DND-41 (cell line): ENCODE data around the gene SEMA4A.

Experiments
- ATAC-seq: fragments of 200-7000 bp; cut with Tn5 transposase; 3 replicates; pipeline ENCODE4 v1.9.1; 2021; ENCODE audit warnings: low read depth; ENCODE audit not compliant: insufficient read depth
- DNase-seq: peaks from one replicate; pipeline ENCODE4 v3.0.0-alpha.2; 2020
- H2AFZ ChIP-seq: 2 replicates; pipeline ENCODE4 v1.6.0; 2012; ENCODE audit warnings: low read depth, low read length
- H3K27ac ChIP-seq: 2 replicates; pipeline ENCODE4 v1.5.1; 2012; ENCODE audit warnings: low read length, inconsistent platforms
- H3K27me3 ChIP-seq: fragments of 200-600 bp; sonication (generic); 2 replicates; pipeline ENCODE4 v1.6.0; 2012; ENCODE audit warnings: low read length, mild to moderate bottlenecking, inconsistent platforms; ENCODE audit not compliant: insufficient read depth, poor library complexity
- H3K36me3 ChIP-seq: 2 replicates; pipeline ENCODE4 v1.5.1; 2012; ENCODE audit warnings: low read length, inconsistent platforms; ENCODE audit not compliant: insufficient read depth
- H3K4me1 ChIP-seq: 2 replicates; pipeline ENCODE4 v1.5.1; 2012; ENCODE audit warnings: mild to moderate bottlenecking, low read length; ENCODE audit not compliant: insufficient read depth
- H3K4me2 ChIP-seq: 2 replicates; pipeline ENCODE4 v1.6.0; 2012; ENCODE audit warnings: mild to moderate bottlenecking, moderate library complexity, low read length, inconsistent platforms; ENCODE audit not compliant: insufficient read depth
- H3K4me3 ChIP-seq, 2 experiments: fragments of 200-600 bp in 1 of 2; shearing (Covaris generic) in 1 of 2; 2 replicates each; pipeline ENCODE4 v1.5.1; 2012 to 2016; ENCODE audit warnings: inconsistent platforms in 2 of 2, low read length in 2 of 2, mild to moderate bottlenecking in 2 of 2, low read depth in 1 of 2, moderate library complexity in 1 of 2
- H3K79me2 ChIP-seq: 2 replicates; pipeline ENCODE4 v1.6.0; 2012; ENCODE audit warnings: low read length, inconsistent platforms; ENCODE audit not compliant: insufficient read depth
- H3K9ac ChIP-seq: 2 replicates; pipeline ENCODE4 v1.6.0; 2012; ENCODE audit warnings: low read depth, mild to moderate bottlenecking, inconsistent platforms, low read length, moderate library complexity
- H3K9me3 ChIP-seq: 2 replicates; pipeline ENCODE4 v1.5.1; 2012; ENCODE audit warnings: low read length, moderate library complexity, mild to moderate bottlenecking, inconsistent platforms; ENCODE audit not compliant: insufficient read depth, severe bottlenecking
- H4K20me1 ChIP-seq: 2 replicates; pipeline ENCODE4 v1.6.0; 2012; ENCODE audit warnings: low read length; ENCODE audit not compliant: insufficient read depth
- EZH2 ChIP-seq: IDR thresholded peaks from 3 replicates; pipeline ENCODE4 v1.6.1; 2012; ENCODE audit warnings: borderline replicate concordance, low read depth, mild to moderate bottlenecking, moderate library complexity, low read length, inconsistent platforms; ENCODE audit not compliant: severe bottlenecking
- TF ChIP-seq, protein P1 (sequence below): IDR thresholded peaks from 2 replicates; pipeline ENCODE4 v1.5.1; 2012; ENCODE audit warnings: borderline replicate concordance, low read length, moderate library complexity, mild to moderate bottlenecking; ENCODE audit not compliant: poor library complexity, severe bottlenecking; ENCODE audit errors: extremely low read depth

SEMA4A gene

DNA sequence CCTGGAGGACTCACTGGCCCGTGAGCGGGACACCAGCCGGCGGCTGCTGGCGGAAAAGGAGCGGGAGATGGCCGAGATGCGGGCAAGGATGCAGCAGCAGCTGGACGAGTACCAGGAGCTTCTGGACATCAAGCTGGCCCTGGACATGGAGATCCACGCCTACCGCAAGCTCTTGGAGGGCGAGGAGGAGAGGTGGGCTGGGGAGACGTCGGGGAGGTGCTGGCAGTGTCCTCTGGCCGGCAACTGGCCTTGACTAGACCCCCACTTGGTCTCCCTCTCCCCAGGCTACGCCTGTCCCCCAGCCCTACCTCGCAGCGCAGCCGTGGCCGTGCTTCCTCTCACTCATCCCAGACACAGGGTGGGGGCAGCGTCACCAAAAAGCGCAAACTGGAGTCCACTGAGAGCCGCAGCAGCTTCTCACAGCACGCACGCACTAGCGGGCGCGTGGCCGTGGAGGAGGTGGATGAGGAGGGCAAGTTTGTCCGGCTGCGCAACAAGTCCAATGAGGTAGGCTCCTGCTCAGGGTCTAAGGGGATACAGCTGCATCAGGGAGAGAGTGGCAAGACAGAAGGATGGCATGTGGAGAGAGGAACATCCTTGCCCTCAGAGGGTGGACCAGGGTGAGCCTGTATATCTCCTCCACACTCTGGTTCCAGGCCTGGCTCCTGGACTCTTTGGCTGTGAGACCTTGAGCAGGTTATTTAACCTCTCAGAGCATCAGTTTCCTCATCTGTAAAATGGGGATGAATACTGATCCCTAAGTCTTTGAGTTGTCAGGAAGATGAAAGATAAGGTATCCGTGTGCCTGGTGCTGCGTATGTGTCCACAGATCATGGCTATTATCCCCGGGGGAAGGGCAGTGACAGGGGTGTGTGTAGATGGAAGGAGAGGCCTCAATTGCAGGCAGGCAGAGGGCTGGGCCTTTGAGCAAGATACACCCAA lies 17.2 kb upstream of the SEMA4A start:
- Histone ChIP-seq H3K4me2 (no peak overlapping the region), H3K79me2 (no peaks in the 10 kb centered on the region), H3K4me1 (no peaks in the 10 kb centered on the region), H4K20me1 (no peaks in the 10 kb centered on the region; the same call in 1 of the 2 replicates), H3K9ac (no peak overlapping the region), H3K36me3 (no peaks in the 10 kb centered on the region), H3K27ac (no peak overlapping the region), H3K4me3 (no peak overlapping the region), H3K27me3 (no peaks in the 10 kb centered on the region), H3K9me3 (no peaks in the 10 kb centered on the region), H2AFZ (no peak overlapping the region)
- no peak for TF ChIP-seq EZH2
- TF ChIP-seq, protein P1, sequence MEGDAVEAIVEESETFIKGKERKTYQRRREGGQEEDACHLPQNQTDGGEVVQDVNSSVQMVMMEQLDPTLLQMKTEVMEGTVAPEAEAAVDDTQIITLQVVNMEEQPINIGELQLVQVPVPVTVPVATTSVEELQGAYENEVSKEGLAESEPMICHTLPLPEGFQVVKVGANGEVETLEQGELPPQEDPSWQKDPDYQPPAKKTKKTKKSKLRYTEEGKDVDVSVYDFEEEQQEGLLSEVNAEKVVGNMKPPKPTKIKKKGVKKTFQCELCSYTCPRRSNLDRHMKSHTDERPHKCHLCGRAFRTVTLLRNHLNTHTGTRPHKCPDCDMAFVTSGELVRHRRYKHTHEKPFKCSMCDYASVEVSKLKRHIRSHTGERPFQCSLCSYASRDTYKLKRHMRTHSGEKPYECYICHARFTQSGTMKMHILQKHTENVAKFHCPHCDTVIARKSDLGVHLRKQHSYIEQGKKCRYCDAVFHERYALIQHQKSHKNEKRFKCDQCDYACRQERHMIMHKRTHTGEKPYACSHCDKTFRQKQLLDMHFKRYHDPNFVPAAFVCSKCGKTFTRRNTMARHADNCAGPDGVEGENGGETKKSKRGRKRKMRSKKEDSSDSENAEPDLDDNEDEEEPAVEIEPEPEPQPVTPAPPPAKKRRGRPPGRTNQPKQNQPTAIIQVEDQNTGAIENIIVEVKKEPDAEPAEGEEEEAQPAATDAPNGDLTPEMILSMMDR: no peak
- ATAC-seq (no peak), DNase-seq (no peak)

DNA sequence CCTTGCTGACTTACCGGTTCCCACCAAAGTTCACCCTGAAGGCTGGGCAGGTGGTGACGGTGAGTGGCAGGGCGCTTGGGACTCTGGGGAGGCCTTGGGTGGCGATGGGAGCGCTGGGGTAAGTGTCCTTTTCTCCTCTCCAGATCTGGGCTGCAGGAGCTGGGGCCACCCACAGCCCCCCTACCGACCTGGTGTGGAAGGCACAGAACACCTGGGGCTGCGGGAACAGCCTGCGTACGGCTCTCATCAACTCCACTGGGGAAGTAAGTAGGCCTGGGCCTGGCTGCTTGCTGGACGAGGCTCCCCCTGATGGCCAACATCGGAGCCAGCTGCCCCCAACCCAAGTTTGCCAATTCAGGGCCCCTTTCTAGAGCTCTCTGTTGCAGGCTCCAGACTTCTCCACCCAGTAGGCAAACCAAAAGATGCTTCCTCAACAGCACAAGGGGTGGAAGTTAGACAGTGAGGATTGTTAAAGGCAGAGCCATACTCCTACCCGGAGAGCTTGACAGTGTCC lies 16.4 kb upstream of the SEMA4A start:
- no peaks in the 10 kb centered on the region for H3K4me1 ChIP-seq
- no peak overlapping the region for H2AFZ ChIP-seq
- H3K36me3 ChIP-seq: no peaks in the 10 kb centered on the region
- H3K9ac ChIP-seq: no peak overlapping the region
- no peak overlapping the region for H3K4me3 ChIP-seq
- H3K4me2 ChIP-seq: no peak overlapping the region
- ATAC-seq (no peak), DNase-seq (no peak)
- H3K27ac ChIP-seq: no peak overlapping the region
- no peaks in the 10 kb centered on the region; the same call in 1 of the 2 replicates for H4K20me1 ChIP-seq
- no peaks in the 10 kb centered on the region for H3K9me3 ChIP-seq
- H3K27me3 ChIP-seq: no peaks in the 10 kb centered on the region
- no peaks in the 10 kb centered on the region for H3K79me2 ChIP-seq
- no peak for TF ChIP-seq EZH2
- TF ChIP-seq, protein P1: peak; percentile 8

DNA sequence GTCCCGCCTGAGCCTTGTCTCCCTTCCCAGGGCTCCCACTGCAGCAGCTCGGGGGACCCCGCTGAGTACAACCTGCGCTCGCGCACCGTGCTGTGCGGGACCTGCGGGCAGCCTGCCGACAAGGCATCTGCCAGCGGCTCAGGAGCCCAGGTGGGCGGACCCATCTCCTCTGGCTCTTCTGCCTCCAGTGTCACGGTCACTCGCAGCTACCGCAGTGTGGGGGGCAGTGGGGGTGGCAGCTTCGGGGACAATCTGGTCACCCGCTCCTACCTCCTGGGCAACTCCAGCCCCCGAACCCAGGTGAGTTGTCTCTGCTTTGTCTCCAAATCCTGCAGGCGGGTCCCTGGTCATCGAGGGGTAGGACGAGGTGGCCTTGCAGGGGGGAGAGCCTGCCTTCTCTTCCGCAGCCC lies 14.9 kb upstream of the SEMA4A start:
- Histone ChIP-seq H3K4me3 (no peak overlapping the region), H3K36me3 (no peaks in the 10 kb centered on the region), H2AFZ (no peak overlapping the region), H3K4me1 (no peaks in the 10 kb centered on the region), H3K79me2 (no peaks in the 10 kb centered on the region), H3K9ac (no peak overlapping the region), H3K27ac (no peak overlapping the region), H3K9me3 (no peaks in the 10 kb centered on the region), H3K27me3 (no peaks in the 10 kb centered on the region), H4K20me1 (no peaks in the 10 kb centered on the region; the same call in 1 of the 2 replicates), H3K4me2 (no peak overlapping the region)
- TF ChIP-seq EZH2: no peak
- TF ChIP-seq, protein P1: no peak
- ATAC-seq (no peak), DNase-seq (no peak)
